Superior temporal gyrus (tissue), 1 donor: ENCODE results near the gene GALNT18.
A peak's percentile ranks its signal among the peaks of the same experiment; 100 is the strongest.

Source experiments
- DNase-seq: peaks from one replicate; pipeline ENCODE4 v3.0.0-alpha.2; 2016; ENCODE audit errors: extremely low spot score

GALNT18 gene

DNA sequence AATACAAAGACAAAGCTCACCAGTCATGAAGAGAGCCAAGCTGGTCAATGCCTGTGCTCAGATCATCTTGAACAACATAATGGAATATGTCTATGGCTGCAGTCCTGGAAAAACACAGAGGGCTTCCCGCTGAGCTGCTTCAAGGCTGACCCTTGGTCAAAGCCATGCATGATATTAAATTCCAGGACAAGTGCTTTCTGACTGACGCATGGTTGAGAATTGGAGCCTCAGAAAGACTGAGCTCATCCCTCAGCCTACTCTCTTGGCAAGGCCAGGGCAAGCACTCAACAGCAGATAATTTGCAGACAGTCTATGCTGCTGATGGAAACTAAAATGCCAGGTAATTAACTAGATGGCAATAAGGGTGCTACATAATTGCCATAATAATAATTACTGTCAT lies 89.2 kb downstream of the GALNT18 start:
- peak; percentile 19 for DNase-seq

DNA sequence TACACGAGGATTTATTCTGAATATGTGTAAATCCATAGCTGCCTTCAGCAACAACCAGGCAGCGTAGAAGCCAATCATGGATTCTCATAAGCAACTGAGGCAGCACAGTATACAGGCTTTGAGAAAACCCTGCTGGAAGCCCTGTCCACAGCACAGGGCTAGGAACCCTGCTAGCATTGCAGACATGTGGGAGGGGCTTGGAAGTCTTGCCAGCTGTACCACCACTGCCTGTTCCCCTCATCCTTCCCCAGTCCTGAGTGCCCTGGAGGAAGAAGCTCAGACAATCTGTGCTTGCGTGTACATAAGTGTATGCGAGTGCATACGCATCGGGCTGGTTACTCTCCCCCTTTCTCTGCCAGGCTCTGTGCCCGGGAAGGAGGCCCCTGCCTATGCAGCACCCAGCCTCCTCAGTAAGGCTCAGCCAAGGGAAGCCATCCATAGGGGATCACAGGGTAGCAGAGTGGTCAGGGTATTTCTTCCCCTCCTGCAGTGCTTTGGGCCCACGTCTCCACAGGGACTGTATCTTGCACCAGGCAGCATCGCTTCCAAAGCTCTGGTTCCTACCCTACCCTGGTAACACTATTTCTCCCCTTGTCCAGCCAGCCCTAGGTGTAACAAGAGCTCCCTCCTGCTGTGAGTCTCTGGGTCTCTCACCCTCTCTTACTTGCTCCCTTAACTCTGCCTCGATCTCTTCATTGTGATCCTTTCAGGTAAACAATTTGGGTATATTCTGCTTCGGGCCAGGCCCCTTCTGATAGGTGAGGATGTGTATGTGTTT lies 90.5 kb downstream of the GALNT18 start:
- DNase-seq, result no peak

DNA sequence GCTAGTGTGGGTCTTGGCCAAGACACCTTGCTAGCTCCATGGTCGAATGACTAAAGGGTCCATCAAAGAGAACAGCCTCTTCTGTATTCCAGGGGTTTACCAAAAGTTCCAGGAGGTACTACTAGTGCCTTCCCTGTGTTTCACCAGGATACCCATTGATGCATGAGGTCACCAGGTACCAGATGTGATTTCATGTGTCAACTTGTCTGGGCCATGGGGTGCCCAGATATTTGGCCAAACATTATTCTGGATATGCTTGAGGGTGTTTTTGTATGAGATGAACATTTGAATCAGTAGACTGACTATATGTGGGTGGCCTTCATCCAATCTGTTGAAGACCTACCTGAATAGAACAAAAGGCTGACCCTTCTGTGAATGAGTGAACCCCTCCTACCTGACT lies 92.8 kb downstream of the GALNT18 start:
- no peak for DNase-seq

DNA sequence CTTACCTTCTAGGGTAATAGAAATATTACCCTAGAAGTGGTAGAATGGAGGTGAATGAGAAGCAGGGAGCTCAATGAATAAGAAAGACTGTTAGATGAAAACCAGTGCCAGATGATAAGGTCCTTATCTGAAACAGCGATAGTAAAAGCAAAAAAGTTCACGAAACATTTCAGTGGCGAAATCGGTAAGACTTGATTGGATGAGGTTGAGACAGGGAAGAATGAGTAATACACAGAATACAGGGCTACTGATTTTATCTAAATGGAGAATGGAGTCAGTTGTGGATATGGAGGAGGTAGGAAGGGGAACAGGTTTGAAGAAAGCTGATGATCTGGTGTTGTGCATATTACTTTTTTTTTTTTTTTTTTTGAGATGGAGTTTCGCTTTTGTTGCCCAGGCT lies 96.5 kb downstream of the GALNT18 start:
- DNase-seq, result no peak

DNA sequence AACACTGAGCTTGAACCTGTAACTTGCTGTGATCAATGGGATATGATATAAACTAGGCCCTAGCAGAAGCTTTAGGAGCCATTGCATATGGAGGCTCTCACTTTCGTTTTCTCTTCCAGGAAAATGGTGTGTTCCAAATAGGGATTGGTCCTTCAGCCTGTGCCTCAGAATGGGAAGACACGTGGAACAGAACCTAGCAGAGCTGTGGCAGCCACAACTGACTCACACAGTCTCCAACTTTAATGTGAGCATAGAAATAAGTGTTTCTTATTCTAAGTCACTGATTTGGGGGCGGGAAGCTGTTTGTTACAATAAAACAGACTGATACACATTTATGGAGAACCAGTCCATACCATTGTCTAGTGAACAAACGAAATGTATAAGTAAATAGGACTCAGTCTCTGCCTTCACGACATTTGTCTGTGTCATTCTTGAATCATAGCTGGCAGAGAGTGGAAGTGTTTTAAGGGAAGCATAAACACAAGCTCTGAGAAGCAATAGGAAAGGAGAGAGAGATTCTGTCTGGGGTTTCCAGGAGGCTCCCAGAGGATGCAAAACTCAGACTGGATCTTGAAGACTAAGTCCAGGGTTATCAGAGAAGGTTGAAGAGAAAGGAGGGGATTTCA lies 97.3 kb downstream of the GALNT18 start:
- no peak for DNase-seq

DNA sequence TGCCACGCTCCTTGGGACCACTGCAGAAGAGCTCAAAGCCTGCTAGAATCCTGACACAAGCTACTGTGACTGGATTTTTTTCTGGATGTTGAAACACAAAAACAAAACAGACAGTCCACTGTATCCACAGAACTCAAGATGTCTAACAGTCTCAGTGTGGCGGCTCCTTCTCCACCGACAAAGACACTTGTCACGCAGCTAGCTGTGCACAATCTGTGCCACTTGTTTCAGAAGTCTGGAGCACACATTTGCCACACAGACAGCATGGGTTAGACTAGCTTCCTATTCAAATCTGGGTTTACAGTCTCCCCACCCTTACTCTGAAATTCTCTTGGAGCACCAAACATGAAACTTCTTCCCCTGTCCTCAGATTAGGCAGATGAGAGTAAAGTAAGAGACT lies 99.2 kb downstream of the GALNT18 start:
- no peak for DNase-seq

DNA sequence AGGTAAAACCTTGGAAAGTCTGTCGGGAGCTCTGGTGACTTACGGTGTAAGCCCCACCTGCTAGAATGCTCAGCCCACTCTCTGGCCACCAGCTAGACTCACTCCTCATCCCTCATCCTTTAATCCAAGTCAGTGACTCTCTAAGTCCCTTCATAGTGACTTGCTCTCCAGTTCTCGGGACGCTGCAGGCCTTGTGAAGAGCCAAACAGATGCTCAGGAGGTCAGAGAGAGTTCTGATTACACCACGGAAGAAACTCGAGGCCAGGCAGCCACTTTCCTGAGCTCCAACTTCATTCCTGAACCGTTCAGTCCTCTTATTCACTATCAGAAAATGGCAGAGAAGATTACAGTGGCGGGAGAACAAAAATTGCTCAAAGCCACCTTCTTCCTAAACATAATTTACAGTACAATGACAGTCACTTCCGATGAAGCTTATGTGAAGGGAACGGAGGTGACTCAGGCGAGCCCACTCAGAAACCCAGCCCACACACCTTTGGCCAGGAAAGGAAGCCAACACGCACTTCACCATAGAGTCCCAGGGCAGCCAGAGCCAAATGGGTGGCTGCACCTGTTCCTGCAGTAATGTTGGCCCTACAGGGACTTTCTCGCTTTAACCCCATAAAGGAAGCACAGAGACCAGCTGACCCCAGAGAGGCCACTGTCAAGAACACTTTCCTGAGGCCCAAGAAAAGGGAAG lies 100.4 kb downstream of the GALNT18 start:
- no peak for DNase-seq

DNA sequence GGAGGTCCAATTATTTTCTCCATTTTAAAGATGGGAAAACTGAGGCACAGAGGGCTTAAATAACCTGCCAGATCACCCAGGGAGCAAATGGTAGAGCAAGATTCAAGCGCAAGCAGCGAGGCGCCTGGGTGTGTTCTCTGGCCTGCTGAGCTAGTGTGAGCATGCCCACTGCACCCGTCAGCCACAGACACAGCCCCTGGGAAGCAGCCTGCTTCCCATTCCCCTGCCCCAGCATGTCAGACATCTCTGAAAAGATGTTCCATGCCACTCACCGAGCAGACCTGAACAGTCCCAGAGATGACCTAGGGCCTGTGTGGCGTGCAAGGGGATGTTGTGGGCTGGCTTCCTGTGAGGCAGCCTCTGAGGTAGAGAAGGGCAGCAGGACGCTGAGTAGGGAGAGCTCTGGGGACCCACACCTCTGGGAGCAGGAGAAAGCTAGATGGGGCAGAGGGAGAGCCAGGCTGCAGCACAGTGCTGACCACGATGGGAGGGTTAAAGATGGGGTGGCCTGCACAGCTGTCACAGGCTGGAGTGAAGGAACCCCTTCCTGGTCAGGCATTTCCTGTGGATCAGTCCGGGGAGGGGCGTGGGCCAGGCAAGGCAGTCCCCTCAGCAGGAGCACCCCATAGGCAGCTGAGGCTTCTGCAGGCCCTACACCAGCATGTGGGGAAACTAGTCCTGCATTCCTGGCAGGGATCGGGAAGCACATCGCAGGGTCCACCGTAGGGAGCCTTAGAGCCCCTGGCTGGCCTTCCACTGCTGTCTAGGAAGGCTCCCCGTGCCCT lies 101.4 kb downstream of the GALNT18 start:
- DNase-seq, result no peak

DNA sequence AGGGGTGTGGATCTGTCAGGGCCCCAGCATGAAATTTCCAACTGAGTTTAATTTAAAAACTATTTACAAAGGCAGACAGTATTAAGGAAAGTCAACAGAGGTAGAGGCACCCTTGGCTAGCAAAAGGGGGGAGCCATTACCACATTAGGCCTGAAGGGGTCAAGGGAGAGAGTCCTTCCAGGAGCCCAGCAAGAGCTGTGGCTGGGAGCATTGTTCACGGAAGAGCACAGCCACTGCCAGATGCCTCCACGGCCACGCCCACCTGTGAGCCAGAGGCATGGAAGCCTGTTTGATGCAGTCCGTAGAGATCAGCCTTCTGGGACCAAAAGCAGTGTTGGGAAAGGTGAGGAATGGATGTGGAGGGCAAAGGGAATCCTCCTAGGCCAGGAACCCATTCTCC lies 102.6 kb downstream of the GALNT18 start:
- no peak for DNase-seq

DNA sequence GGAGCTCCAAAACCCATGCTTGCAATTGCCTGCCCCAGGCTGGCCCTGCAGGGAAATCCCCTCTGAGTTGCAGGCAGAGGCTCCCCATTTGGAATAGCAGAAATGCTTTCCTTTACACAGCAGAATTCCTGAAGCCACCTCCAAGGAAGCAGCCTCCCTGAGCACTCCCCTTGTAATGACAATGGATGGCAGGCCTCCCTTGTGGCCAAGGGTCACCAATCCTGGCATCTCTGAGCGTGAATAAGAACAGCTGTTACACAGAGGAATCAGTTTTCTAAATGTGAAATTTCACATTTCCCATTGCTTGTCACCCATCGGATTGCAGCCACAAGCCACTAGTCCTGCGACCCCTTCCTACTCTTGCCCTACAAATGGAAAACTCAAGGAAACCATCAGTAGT lies 107.6 kb downstream of the GALNT18 start:
- no peak for DNase-seq

DNA sequence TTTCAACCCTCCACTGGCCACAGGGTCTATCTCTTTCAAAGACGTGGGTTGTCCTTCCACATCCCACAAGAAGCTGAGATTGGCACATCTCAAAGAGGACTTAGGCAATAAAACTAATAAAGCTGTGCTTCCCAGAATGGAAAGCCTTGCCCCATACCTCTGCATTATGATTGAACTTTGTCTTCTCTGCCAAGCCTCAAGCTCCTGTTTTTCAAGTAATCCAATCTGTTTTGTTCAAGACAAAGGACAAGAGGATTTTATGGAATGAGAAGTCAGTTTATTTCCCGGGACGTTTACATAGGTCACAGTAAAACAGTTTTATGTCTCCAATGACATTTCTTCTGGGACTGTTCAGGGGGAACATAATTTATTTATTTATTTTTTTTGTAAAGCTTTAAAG lies 108.4 kb downstream of the GALNT18 start:
- DNase-seq, result no peak

DNA sequence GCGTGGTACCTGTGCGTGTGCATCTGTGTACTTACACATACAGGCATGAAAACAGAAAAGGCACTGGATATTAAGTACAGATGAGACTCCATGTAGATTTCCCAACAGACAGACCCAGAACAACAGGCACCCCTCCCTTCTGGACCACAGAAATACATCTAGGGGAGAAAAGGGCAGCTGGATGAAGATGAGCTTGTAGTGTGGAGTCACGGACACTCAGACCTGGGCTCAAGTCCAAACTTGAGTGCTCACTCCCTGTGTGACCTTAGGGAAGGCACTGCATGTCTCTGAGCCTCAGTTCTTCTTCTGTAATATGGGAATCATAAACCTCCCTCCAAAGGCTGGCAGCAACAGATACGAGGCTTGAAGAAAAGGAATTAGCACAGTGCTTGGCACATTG lies 108.9 kb downstream of the GALNT18 start:
- no peak for DNase-seq

DNA sequence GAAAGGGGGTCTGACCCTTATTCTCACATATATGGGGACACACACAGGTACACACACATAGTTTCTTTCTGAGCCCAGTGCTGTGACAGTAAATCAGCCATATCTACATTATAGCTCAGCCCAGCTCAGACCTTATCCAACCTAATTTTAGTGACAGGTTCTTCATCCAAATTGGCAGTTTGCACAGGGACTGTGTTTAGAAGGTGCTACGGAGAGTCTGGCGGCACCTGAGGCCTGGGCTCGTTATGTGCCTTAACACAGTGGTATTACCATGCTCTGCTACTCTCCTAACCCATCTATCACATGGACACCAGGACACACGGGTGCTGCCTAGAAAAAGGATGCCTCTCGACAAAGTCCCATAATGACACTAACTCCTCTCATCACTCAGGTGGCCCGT lies 109.3 kb downstream of the GALNT18 start:
- no peak for DNase-seq

DNA sequence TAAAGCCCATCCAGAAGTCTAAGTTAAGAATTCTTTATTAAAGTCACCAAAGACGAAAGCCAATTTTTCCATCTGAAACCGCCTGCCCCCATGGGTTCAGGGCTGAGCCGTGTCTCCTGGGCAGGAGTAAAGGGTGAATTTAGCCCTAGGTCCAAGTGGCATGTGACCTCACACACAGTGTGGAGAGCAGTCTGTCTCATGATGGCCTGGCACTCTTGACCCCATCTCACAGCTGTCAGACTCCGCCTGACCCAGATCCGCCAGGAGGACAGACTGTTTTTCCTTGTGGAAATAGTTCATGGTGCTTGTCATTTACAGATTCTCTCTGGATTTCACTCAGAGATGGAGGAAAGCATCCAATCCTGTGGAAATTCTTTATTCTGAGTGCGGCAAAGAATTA lies 109.7 kb downstream of the GALNT18 start:
- DNase-seq, result no peak

DNA sequence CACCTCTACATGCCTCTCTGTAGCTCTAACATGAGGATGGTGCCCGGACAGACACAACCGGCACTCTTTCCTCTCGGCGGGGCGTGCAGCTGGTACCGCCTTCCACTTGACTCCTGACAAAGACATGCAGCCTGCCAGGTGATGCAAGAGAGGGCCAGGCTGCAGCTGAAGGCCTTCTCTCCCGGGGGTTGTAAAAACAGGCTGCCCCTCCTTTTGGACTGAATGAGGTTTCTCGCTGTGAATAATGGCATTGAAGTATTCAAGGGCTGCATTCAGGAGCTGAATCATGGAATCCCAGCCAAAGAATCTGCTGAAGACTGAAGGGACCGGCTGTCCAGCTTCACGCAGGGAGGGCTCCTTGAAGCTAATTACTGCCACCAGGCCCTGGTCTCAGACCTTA lies 110.9 kb downstream of the GALNT18 start:
- peak; percentile 77 for DNase-seq

DNA sequence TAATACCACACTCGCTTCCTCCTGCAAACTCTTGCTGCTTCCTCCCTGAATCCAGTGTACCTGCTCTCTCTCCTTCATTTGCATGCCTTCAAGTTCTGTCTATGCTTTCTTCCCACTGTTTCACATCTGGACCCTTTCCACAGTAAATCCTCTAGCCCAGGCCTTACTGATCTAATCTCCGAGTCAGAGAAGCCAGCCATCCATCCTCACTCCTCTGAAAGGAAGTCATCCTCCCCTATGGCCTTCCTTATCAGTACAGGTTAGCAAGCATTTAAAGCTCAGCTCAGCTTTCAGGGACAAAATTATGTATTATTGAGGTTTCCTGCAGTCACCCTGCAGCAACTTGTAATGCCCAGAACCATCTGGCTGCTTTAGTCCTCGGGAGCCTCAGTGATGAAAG lies 116.1 kb downstream of the GALNT18 start:
- no peak for DNase-seq

DNA sequence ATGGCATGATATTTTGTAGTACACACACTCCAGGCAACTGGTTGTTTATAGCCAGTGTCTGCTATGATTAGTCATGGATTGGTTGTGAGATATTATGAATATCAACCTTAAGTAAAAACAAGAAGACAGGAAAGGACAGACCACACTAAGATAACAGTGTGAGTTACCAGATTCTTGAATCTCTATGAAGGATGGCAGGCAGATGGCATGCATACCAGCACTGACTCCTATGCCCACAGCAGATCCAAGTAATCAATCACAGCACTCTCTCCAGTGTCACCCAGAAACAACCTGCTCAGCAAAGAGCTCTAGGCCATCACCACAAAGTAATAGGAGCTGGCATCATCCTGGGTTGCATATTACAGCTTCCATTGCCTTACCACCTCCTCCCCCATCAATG lies 116.6 kb downstream of the GALNT18 start:
- DNase-seq, result no peak

DNA sequence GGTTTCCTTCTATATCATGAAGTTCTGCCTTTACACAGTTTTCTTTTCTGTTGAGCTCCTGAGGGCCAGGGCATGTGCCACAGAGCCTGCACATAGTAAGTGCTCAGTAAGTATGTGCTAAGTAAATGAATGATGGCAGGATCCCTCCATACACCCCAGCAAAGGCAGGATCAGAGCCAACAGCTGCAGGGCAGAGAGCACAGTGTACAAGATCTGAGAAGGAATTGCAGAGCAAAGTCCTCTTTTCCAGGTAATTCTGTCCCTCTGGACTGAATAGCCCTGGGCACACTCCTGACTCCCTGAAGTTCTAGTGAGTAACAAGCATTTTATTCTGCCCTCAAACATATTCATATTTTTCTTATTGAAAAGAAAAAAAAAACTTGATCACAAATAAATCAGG lies 117.7 kb downstream of the GALNT18 start:
- DNase-seq, result no peak

DNA sequence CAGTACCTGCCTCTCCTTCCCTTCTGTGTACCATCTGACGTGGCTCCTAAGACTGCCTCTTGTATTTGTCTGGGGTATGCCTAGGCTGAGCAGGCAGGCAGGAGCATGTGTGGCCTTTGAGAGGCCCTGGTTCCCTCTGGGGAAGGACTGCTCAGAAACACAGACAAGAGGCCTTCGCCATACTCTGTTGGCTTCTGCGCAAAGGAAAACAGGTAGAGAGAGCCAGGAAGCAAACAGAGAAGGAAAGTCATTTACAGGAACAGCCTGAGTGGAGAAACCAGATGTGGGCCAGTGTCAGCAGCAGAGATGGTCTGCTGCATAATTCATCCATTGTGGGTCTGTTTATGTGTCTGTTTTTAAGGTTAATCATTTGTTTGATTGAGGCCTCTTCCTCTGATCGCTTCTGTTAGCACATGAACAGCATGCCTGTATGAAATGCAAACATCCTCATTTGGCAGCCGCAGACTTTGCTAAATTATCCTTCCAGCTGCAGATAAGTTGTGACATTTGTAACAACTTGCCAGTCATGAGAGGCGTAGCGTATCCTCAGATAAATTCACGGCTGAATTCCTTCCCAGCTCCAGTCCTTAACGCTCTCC lies 119.4 kb downstream of the GALNT18 start:
- DNase-seq, result no peak

DNA sequence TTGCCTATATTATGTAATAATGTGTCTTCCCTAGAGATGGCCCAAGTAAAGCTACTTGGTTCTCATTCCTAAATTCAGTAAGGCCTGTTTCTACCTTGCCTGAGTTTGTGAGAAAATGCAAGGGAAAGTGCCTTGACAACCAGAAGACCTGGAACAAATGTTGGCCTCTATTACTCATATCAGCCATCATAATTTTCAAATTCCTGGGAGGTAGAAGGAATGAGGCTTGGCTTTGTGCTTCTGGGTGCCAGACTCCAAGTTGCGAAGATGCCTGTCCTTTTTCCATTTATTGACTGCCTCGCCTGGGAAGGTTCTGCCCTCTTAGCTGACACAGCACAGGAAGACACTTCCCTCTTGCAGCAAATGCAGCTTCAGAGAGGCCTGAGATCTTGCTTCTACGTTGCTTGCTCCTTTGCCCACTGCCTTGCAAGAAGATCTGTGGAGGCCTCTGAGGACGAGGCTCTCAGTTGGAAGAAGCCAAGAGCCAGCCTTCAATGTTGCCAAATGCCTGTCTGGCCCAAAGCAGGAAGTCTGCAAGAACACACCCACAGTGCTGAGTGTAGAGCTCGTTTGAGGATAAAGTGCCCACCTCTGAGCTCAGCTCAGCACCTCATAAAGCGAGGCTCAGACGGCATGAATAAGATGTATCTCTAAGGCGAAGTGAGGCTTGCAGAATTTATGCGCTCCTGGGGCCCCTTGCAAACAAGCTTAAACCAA lies 120.1 kb downstream of the GALNT18 start:
- no peak for DNase-seq
